ENCODE measurements around the gene PYCARD. TPM values are rescaled to one million over a fixed set of nuclear protein-coding genes. Genes with fewer than 3 reads are reported as not detected.
A peak's percentile ranks its signal among the peaks of the same experiment; 100 is the strongest.

PYCARD gene
- total and polyA plus RNA-seq, 2 donors (not counting 3 experiments of a cell fraction or from before 2014, with no cell fraction given) = 19.1 to 40.1 TPM

DNA sequence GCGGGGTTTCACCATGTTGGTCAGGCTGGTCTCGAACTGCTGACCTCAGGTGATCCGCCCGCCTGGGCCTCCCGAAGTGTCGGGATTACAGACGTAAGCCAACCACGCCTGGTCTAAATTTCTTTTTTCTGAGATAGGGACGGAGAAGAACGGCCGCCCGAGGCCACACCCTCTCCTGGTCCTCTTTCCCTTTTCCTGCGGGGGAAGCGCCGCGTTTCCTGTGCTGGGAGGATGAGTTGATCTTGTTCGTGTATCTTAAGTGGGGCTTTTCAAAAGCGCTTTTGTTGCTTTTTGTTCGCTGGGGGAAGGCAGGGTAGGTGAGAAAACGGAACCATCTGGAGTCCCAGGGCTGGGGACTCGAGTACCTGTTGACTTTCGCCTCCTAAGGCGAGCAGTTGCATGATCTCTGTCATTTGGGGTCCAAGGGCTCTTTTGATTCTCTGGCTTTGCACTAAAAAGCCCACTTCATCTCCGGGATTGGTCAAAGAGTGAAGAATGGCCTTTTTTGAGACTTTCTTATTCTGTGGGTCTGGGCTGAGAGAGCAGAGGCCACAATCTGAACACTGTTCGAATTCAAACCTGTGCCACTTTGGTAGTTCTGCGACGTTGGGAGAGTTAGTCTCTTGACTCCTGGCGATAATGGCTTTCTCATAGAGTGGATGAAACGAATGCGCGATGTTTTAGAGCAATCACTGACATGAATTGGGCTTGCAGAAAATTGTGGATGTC, 21.3 kb downstream of the PYCARD start:
- Histone ChIP-seq H2AFZ (ENCODE audit: low read depth, low read length) (no peak overlapping the region), H3K4me2 (ENCODE audit: insufficient read depth, low read length) (peak overlapping the region; percentile 99), H3K9ac (replicated peaks; ENCODE audit: extremely low read depth, insufficient read depth, low read length) (peak overlapping the region; percentile 93), H4K20me1 (replicated peaks; ENCODE audit: control insufficient read depth, extremely low read depth, insufficient read depth, low read length) (peaks cover 22% of the 10 kb centered on the region), H3K4me3 (replicated peaks in 1 of 3; ENCODE audit: insufficient read depth in 1 of 3, low read depth in 1 of 3, low read length in 3 of 3) (peak overlapping the region; percentile 77 to 100 (median 95)), H3K27ac (ENCODE audit: insufficient read depth, low read depth, low read length) (peak overlapping the region; percentile 91), H3K9me3 (replicated peaks; ENCODE audit: control insufficient read depth, insufficient read depth, low read length) (no peaks in the 10 kb centered on the region), H3K9me1 (replicated peaks; ENCODE audit: control insufficient read depth, extremely low read depth, insufficient read depth, low read length) (no peaks in the 10 kb centered on the region), H3K36me3 (ENCODE audit: control insufficient read depth in 2 of 2, extremely low read depth in 1 of 2, insufficient read depth in 2 of 2, low read length in 2 of 2) (peaks cover 25 to 29% of the 10 kb centered on the region in 2 experiments), H3K27me3 (ENCODE audit: control insufficient read depth in 2 of 2, insufficient read depth in 2 of 2, low read length in 2 of 2) (no peaks in the 10 kb centered on the region), H3K79me2 (ENCODE audit: control insufficient read depth, insufficient read depth, low read length) (peaks cover 61% of the 10 kb centered on the region), H3K4me1 (ENCODE audit: control insufficient read depth, extremely low read depth, insufficient read depth, low read length) (peaks cover 22% of the 10 kb centered on the region)
- ChIA-PET CTCF (interaction anchor here (1.7 kb wide), 1 partner anchor 39 kb away, joined by 20 read pairs; no protein-coding TSS in a partner anchor), POLR2A (interaction anchor here (0.8 to 2.2 kb wide), 10 partner anchors 10 to 291 kb away, joined by 3 to 37 read pairs (median 4); partner anchors contain the start of genes KAT8, PYCARD, TGFB1I1 and ZNF646)
- TF ChIP-seq MYC (IDR thresholded peaks at IDR 0.05; ENCODE audit: low read depth, low read length) = no peak
- DNase-seq (ENCODE audit: low read depth, low spot score) (peak; percentile 29), FAIRE-seq (no peak)
- intact Hi-C loops (cut with micrococcal nuclease) (loop anchor here (2.0 to 5.0 kb wide), 3 partner anchors 64 to 276 kb away; partner anchors contain the start of genes ARMC5, BCKDK and KAT8), dilution Hi-C loops (cut with MboI; ENCODE audit: extremely low pct_ligation_motif_present, low sequenced_read_pairs) (no loop called here)
- BruUV-seq (replicated peaks) = no TSS peak

DNA sequence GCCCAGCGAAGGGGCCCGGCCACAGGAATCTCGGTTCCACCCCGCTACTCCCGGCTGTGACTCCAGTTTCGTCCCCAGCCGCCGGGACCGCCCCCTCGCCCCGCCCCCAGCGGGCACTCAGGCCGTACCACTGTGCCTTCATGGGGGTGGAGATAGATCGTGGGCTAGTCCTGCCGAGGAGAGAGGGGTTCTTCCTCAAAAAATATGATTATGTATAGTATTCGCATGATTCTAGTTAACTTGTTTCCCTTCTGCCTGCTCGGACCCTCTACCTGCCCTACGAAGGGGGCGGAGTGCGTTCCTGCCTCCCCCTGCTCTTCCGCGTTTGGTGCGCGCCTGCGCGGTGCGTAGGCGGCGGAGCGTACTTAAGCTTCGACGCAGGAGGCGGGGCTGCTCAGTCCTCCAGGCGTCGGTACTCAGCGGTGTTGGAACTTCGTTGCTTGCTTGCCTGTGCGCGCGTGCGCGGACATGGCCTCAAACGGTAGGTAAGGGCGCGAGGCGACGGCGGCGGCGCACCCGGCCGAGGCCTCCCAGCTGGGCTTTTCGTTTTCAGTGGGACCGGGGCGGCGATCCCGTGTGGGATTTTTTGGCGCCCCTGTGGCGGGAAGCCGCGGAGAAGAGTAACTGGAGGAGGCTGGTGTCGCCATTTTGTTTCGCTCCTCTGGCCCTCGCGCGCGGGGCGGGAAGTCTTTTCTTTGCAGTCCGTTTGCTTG, 22.7 kb downstream of the PYCARD start, which contains the start of gene FUS:
Gene FUS (plus strand): TSS at position 393 of the 713 bp plus-strand sequence. CDS start 76 bp downstream, at position 469.
- H3K27me3 ChIP-seq (ENCODE audit: control insufficient read depth in 2 of 2, insufficient read depth in 2 of 2, low read length in 2 of 2) = no peaks in the 10 kb centered on the region
- TF ChIP-seq POLR2A (IDR thresholded peaks at IDR 0.05; ENCODE audit: low read depth, low read length) = peak; percentile 100
- TF ChIP-seq, protein P1, sequence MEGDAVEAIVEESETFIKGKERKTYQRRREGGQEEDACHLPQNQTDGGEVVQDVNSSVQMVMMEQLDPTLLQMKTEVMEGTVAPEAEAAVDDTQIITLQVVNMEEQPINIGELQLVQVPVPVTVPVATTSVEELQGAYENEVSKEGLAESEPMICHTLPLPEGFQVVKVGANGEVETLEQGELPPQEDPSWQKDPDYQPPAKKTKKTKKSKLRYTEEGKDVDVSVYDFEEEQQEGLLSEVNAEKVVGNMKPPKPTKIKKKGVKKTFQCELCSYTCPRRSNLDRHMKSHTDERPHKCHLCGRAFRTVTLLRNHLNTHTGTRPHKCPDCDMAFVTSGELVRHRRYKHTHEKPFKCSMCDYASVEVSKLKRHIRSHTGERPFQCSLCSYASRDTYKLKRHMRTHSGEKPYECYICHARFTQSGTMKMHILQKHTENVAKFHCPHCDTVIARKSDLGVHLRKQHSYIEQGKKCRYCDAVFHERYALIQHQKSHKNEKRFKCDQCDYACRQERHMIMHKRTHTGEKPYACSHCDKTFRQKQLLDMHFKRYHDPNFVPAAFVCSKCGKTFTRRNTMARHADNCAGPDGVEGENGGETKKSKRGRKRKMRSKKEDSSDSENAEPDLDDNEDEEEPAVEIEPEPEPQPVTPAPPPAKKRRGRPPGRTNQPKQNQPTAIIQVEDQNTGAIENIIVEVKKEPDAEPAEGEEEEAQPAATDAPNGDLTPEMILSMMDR (IDR thresholded peaks at IDR 0.05; ENCODE audit: extremely low read depth in 1 of 2, insufficient read depth in 1 of 2, low read depth in 1 of 2, low read length in 2 of 2) = no peak
- TF ChIP-seq, protein P2, sequence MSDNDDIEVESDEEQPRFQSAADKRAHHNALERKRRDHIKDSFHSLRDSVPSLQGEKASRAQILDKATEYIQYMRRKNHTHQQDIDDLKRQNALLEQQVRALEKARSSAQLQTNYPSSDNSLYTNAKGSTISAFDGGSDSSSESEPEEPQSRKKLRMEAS (IDR thresholded peaks at IDR 0.05; ENCODE audit: insufficient read depth, insufficient read length) = peak; percentile 8
- TF ChIP-seq POLR2AphosphoS5 (IDR thresholded peaks at IDR 0.05; ENCODE audit: insufficient read depth, low read depth, low read length) = peak; percentile 100
- dilution Hi-C loops (cut with MboI; ENCODE audit: extremely low pct_ligation_motif_present, low sequenced_read_pairs) (no loop called here), intact Hi-C loops (cut with micrococcal nuclease) (loop anchor here (1.0 to 5.0 kb wide), 8 partner anchors 38 to 688 kb away; partner anchors contain the start of genes ARMC5, BCKDK, KAT8 and ZNF646)
- H3K4me1 ChIP-seq (ENCODE audit: control insufficient read depth, extremely low read depth, insufficient read depth, low read length) = peaks cover 22% of the 10 kb centered on the region
- H4K20me1 ChIP-seq (replicated peaks; ENCODE audit: control insufficient read depth, extremely low read depth, insufficient read depth, low read length) = peaks cover 15% of the 10 kb centered on the region
- peak within 1 kb of the TSS; percentile 99 for H3K4me2 ChIP-seq (ENCODE audit: insufficient read depth, low read length)
- no TSS peak for BruUV-seq (replicated peaks)
- peak within 1 kb of the TSS; percentile 93 for H3K9ac ChIP-seq (replicated peaks; ENCODE audit: extremely low read depth, insufficient read depth, low read length)
- no peaks in the 10 kb centered on the region for H3K9me3 ChIP-seq (replicated peaks; ENCODE audit: control insufficient read depth, insufficient read depth, low read length)
- DNase-seq (ENCODE audit: low read depth, low spot score) (peak; percentile 90), FAIRE-seq (peak; percentile 88)
- ChIA-PET CTCF (interaction anchor here (0.6 to 1.7 kb wide), 6 partner anchors 23 to 281 kb away, joined by 3 to 20 read pairs (median 4); partner anchors contain the start of gene ZNF843), POLR2A (interaction anchor here (0.6 to 2.2 kb wide), 23 partner anchors 10 to 432 kb away, joined by 3 to 37 read pairs (median 4); partner anchors contain the start of genes COX6A2, HSD3B7, KAT8 and PYCARD)
- peaks cover 13 to 18% of the 10 kb centered on the region in 2 experiments for H3K36me3 ChIP-seq (ENCODE audit: control insufficient read depth in 2 of 2, extremely low read depth in 1 of 2, insufficient read depth in 2 of 2, low read length in 2 of 2)
- H3K79me2 ChIP-seq (ENCODE audit: control insufficient read depth, insufficient read depth, low read length) = peaks cover 47% of the 10 kb centered on the region
- H3K4me3 ChIP-seq (replicated peaks in 1 of 3; ENCODE audit: insufficient read depth in 1 of 3, low read depth in 1 of 3, low read length in 3 of 3) = peak within 1 kb of the TSS; percentile 77 to 100 (median 95)
- no peaks in the 10 kb centered on the region for H3K9me1 ChIP-seq (replicated peaks; ENCODE audit: control insufficient read depth, extremely low read depth, insufficient read depth, low read length)
- H3K27ac ChIP-seq (ENCODE audit: insufficient read depth, low read depth, low read length) = peak within 1 kb of the TSS; percentile 91
- peak within 1 kb of the TSS; percentile 81 for H2AFZ ChIP-seq (ENCODE audit: low read depth, low read length)
